Measurements from ENCODE around the gene KLF5.
"Not testable (repeated sequence)": the region's sequence is repeated elsewhere in the genome, so short reads cannot be mapped to it uniquely, and the experiment has no call there.

Gene KLF5

GRCh38 chr13:73090116-73090822 is 31.5 kb downstream of the KLF5 start:
- peak; percentile 81 for DNase-seq

GRCh38 chr13:73090823-73091187 is 32.0 kb downstream of the KLF5 start:
- DNase-seq: no peak

- DNase-seq: no peak
These were observed 34.0 kb downstream of the KLF5 start for GRCh38 chr13:73092829-73093228.

- DNase-seq: no peak
These were observed 37.4 kb downstream of the KLF5 start for GRCh38 chr13:73096173-73096572.

- no peak for DNase-seq
These were observed 37.8 kb downstream of the KLF5 start for GRCh38 chr13:73096638-73097037.

GRCh38 chr13:73100781-73101180 is 42.0 kb downstream of the KLF5 start:
- DNase-seq: not testable (repeated sequence)

- DNase-seq: no peak
These were observed 42.7 kb downstream of the KLF5 start for GRCh38 chr13:73101351-73102007.

GRCh38 chr13:73103238-73103637 is 44.4 kb downstream of the KLF5 start:
- no peak for DNase-seq

- DNase-seq: no peak
These were observed 47.8 kb downstream of the KLF5 start for GRCh38 chr13:73106513-73107178.

- DNase-seq: peak; percentile 81
These were observed 48.7 kb downstream of the KLF5 start for GRCh38 chr13:73107481-73107880.

- peak; percentile 73 for DNase-seq
These were observed 49.2 kb downstream of the KLF5 start for GRCh38 chr13:73107970-73108369.

GRCh38 chr13:73109288-73109899 is 50.6 kb downstream of the KLF5 start:
- peak; percentile 22 for DNase-seq

GRCh38 chr13:73109969-73110368 is 51.2 kb downstream of the KLF5 start:
- DNase-seq: no peak

- no peak for DNase-seq
These were observed 52.0 kb downstream of the KLF5 start for GRCh38 chr13:73110814-73111213.

GRCh38 chr13:73111331-73111730 is 52.5 kb downstream of the KLF5 start:
- no peak for DNase-seq

GRCh38 chr13:73119612-73120011 is 60.8 kb downstream of the KLF5 start:
- no peak for DNase-seq

Data from NCI-H69 (cell line).